Measurements from ENCODE around the gene NRN1L.
"Not testable (repeated sequence)": the region's sequence is repeated elsewhere in the genome, so short reads cannot be mapped to it uniquely, and the experiment has no call there.

NRN1L gene

DNA sequence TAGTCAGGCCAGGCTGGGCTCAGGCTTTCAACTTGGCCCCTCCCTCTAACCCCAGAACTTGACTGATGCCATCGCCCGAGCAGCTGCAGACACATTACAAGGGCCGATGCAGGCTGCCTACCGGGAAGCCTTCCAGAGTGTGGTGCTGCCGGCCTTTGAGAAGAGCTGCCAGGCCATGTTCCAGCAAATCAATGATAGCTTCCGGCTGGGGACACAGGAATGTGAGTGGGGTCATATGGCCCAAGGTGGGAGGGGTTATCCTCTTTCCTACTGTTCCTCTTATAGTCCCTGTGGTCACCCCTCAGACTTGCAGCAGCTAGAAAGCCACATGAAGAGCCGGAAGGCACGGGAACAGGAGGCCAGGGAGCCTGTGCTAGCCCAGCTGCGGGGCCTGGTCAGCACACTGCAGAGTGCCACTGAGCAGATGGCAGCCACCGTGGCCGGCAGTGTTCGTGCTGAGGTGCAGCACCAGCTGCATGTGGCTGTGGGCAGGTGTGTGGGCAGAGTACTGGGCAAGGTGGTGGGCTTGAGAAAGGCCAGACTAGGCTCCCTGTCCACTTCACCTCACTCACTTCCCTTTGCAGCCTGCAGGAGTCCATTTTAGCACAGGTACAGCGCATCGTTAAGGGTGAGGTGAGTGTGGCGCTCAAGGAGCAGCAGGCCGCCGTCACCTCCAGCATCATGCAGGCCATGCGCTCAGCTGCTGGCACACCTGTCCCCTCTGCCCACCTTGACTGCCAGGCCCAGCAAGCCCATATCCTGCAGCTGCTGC, 2.1 kb upstream of the NRN1L start:
- DNase-seq (ENCODE audit: low spot score) = no peak

DNA sequence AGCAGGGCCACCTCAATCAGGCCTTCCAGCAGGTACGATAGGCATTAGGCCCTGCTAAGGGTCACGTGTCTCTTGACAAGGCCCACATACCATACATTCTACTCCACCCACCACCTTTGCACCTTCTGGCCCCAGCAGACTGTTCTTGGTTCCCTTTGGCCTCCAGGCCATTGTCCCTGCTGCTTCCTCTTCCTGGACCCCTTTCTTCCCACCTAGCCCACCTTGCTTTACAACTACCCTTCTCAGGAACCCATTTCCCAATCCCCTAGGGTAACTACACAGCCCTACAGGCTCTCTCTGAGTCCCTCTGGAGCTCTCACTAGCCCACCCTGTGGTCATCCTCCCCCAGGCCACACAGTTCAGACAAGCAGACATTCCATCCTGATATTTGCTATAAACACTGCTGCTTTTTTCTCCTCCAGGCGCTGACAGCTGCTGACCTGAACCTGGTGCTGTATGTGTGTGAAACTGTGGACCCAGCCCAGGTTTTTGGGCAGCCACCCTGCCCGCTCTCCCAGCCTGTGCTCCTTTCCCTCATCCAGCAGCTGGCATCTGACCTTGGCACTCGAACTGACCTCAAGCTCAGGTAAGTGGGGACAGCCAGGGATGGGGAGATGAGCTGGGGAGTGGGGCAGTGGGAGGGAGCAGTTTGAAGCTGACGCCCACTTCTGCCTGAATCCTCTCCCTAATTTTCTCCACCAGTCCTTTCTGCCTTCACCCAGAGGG, 1.4 kb upstream of the NRN1L start:
- DNase-seq (ENCODE audit: low spot score) = no peak

DNA sequence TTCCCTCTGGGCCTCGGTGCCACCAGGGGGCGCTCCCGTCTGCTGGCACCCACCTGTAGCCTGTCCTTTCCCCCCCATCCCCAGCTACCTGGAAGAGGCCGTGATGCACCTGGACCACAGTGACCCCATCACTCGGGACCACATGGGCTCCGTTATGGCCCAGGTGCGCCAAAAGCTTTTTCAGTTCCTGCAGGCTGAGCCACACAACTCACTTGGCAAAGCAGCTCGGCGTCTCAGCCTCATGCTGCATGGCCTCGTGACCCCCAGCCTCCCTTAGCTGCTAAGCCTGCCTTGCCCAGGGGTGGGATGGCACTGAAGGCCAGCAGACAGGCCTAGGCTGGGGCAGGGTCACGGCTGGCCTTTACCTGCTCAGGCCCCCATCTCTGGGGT, 818 bp upstream of the NRN1L start:
- DNase-seq (ENCODE audit: low spot score) = peak; percentile 97

DNA sequence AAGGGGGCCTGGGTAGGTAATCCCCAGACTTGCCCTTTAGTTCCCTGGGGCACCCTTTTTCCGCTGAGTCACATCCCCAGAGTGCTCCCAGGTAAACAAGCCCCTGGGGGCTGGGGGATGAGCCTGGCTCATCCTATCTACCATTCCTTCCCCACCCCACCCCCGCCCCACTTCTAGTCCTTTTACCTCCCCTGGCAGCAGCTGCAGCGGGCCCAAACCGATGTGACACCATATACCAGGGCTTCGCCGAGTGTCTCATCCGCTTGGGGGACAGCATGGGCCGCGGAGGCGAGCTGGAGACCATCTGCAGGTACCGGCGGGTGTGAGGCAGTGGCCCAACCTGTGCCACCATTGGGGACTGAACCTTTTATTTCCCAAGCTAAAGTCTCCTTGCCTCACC, 860 bp downstream of the NRN1L start:
- no peak for DNase-seq (ENCODE audit: low spot score)

DNA sequence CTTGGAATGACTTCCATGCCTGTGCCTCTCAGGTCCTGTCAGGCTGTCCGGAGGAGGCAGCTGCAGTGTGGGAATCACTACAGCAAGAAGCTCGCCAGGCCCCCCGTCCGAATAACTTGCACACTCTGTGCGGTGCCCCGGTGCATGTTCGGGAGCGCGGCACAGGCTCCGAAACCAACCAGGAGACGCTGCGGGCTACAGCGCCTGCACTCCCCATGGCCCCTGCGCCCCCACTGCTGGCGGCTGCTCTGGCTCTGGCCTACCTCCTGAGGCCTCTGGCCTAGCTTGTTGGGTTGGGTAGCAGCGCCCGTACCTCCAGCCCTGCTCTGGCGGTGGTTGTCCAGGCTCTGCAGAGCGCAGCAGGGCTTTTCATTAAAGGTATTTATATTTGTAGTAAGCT, 1.3 kb downstream of the NRN1L start:
- DNase-seq (ENCODE audit: low spot score) = no peak

DNA sequence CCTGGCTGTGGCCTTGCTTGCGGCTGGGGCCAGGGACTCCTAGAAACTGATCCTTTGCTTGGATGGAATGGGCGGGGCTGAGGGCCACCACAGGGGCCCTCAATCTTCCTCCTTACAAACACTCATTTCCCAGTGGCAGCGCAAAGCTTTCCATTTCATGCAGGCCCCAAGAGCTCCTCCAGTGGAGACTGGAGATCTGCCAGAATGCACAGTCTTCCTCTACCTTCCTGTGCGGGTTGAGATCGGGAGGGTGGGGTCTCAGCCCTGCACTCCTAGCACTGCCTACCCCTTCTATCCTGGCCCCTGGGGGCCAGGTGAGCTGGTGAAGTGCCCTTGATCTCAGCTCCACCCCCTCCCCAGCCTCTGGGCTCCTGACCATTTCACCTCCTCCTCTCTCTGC, 1.7 kb downstream of the NRN1L start:
- no peak for DNase-seq (ENCODE audit: low spot score)

DNA sequence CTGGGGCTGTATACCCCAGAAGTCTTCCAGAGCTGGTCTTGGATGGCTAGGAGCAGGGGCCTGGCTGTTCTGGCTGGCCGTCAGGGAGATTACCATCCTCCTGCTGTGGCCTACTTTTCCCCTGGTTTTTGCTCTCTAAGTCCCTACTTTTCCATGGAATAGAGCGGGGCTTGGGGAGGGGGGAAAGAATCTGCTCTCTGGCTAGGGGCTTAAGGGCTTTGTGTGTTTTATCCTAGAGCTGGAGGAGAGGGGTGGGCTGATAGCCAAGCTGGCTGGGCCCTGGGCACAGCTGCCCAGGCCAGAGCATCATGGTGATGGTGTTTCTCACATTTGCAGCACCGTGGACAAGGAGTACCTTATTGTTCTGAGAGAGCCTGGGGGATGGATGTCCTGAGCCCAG, 3.6 kb downstream of the NRN1L start:
- DNase-seq (ENCODE audit: low spot score) = no peak

DNA sequence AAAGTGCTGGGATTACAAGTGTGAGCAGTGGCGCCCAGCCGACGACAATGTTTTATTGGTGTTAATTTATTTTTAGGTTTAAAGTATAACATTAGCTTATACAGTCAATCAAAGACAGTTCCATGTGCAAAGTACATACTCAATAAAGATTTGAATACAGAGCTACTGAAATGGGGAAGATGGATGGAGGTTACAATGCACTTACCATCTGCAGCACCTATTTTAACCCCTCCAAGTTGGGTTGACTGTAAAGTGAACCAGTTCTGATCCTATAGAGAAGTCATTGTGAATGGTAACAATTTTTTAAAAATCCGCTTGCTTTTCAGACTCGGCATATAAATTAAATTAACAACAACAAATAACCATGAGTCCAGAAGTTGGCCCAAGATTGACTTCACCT, 7.7 kb downstream of the NRN1L start:
- DNase-seq (ENCODE audit: low spot score) = no peak

DNA sequence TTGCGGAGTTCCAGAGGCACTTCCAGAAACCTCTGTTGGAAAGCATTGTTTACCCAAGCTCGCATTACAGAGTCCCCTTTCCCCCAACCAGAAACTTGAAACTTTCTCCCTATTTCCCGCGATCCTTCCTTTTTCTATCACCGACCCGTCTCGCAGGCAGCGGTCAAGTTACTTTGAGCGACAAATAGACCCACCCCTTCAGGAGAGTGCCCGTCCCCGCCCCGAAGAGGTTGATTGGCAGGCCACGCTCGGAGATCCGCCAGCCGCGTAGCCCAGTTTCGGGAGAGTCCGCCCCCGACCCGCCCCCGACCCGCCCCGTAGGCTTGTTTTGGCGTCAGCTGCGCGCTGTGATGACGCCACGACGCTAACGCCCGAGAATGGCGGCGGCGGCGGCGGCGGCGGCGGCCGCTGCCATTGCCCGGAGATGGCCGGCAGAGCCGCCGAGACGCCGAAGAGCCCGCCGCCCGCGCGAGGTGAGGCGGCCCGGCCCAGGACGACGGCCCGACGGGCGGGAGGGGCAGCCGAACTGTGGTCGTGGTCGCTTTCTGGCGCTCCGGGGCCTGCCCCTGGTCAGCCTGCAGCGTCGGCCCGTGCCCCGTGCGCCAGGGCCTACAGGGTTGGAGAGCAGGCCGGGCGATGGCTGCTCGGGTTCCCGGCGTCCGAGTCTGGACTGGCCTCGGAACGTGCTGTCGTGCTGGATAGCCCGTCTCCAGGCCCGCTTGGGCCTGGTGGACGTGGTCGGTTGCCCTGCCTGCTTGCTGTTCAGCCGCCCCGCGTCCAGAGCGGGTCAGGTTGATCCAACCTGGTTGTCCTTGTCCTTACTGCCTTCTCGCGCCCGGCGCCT, 8.4 kb downstream of the NRN1L start, which contains the start of gene PSKH1:
PSKH1 (plus strand) TSS at position 356 of the 844 bp plus-strand sequence. CDS start 15,496 bp downstream, outside the sequence.
- DNase-seq (ENCODE audit: low spot score) = peak; percentile 99

DNA sequence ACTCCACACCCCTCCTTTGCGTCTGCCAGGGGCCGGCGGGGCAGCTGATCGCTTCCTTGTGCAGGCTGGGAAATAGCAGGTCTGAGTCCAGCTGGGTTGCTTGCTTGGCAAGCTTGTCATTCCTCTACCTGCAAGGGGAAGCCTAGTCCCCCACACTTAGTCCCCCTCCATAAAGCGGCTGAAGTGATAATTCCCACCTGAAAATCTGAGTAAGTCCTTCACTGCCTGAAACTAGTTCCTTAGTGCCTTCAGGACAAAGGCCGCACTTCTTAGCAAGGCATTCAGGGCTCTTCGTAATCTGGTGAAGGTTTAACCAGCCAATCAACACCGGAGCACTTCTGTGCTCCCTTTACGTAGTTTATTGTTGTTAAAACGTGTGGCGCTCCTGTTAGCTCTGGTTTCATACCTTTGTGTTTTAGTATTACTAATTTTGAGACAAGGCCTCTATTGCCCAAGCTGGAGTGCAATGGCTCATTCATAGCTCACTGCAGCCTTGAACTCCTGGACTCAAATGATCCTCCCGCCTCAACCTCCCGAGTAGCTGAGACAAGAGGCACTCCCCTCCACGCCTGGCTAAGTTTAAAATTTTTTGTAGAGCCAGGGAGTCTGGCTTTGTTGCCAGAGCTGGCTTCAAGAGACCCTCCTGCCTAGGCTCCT, 9.2 kb downstream of the NRN1L start:
- peak; percentile 51 for DNase-seq (ENCODE audit: low spot score)

DNA sequence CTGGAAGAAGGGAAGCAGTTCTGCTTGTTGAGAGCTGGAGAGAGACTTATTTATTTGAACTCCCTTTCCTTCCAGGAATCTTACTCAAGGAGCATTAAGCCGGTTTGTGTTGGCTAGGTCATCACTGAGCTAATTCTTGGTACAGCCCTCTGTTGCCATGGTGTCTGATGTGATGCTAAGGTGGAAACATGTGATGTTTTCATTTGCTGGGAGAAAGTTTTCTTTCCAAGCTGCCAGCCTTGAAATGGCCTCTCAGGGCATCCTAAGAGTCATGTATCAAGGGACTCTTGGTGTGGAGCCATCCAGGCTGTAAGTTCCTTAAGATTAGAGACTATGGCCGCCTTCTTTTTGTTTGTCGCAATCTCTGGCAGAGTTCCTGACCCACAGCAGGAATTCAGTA, 12.5 kb downstream of the NRN1L start:
- DNase-seq (ENCODE audit: low spot score) = no peak

DNA sequence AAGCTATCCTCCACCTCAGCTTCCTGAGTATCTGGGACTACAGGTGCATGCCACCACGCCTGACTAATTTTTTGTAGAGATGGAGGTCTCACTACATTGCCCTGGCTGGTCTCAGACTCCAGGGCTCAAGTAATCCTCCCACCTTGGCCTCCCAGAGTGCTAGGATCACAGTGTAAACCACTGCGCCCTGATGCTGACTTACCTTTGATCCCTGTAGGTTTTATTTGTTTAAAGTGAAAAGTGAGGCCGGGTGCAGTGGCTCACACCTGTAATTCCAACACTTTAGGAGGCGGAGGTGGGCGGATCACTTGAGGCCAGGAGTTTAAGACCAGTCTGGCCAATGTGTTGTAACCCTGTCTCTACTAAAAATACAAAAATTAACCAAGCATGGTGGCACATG, 17.0 kb downstream of the NRN1L start:
- DNase-seq (ENCODE audit: low spot score) = no peak

DNA sequence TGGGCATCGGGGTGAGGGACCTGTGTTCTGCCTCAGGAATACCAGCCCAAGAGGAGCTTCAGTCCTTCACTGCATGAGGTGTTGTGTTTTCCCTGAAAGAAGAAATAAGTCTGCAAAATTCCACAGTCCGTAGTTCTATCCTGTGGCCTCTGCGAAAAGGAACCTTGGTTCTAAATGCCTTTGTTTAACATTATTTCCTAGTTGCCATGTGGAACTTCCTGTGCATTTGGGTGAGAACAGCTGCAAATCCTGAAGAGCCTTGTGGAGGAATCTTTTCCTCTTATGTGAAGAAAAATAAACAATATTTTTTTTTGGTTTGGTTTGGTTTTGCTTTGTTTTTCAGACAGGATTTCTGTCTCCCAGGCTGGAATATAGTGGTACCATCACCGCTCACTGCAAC, 18.1 kb downstream of the NRN1L start:
- no peak for DNase-seq (ENCODE audit: low spot score)

DNA sequence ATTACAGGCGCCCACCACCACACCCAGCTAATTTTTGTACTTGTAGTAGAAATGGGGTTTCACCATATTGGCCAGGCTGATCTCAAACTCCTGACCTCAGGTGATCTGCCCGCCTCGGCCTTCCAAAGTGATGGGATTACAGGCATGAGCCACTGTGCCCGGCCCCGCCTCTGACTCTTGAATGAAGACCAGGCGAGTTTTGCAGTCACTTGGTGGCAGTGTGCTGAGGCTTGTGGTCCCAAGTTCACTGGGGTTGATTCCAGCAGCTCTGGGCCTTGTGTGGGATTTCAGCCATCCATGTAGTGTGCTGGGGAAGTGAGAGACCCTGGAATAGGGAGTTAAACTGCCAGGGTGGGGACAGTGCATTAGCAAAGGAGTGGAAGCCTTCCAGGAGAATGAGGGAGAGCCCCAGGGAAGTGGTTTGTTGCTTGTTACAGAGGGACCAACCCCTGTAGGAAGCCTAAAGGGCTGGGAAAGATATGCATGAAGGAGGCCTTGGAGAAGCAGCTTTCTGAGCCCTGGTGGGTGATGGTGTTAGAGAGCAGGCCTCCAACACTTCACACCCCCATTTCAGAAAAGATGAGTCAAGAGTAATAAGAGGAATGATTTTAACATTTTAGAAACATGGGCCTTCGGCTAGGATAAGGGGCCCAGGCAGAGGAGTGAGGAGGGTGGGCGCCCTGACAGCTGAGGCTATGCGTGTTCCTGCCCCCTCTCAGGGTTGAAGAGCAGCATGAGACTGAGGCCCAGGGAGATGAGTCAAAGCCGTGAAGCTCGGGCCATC, 22.9 kb downstream of the NRN1L start:
- no peak for DNase-seq (ENCODE audit: low spot score)

DNA sequence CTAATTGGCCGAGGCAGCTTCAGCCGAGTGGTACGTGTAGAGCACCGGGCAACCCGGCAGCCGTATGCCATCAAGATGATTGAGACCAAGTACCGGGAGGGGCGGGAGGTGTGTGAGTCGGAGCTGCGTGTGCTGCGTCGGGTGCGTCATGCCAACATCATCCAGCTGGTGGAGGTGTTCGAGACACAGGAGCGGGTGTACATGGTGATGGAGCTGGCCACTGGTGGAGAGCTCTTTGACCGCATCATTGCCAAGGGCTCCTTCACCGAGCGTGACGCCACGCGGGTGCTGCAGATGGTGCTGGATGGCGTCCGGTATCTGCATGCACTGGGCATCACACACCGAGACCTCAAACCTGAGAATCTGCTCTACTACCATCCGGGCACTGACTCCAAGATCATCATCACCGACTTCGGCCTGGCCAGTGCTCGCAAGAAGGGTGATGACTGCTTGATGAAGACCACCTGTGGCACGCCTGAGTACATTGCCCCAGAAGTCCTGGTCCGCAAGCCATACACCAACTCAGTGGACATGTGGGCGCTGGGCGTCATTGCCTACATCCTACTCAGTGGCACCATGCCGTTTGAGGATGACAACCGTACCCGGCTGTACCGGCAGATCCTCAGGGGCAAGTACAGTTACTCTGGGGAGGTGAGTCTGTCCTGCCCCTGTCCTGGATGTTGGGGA, 24.5 kb downstream of the NRN1L start:
- no peak for DNase-seq (ENCODE audit: low spot score)

DNA sequence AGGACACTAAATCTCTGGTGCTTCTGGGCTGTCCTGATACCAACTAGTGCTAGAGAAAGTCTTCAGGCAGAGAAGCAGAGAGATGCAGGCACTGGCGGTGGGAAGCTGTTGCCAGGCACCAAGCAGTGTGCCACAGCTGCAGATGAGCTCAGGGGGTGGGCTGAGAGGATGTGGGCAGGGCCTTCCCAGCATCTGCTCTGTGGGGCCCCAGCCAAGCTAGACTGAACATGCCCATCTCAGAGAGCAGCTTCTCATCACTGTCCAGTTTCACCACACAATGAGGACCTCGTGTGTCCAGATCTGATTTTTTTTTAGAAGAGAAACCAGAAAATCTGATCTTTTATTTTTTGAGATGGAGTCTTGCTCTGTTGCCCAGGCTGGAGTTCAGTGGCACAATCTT, 25.5 kb downstream of the NRN1L start:
- no peak for DNase-seq (ENCODE audit: low spot score)

DNA sequence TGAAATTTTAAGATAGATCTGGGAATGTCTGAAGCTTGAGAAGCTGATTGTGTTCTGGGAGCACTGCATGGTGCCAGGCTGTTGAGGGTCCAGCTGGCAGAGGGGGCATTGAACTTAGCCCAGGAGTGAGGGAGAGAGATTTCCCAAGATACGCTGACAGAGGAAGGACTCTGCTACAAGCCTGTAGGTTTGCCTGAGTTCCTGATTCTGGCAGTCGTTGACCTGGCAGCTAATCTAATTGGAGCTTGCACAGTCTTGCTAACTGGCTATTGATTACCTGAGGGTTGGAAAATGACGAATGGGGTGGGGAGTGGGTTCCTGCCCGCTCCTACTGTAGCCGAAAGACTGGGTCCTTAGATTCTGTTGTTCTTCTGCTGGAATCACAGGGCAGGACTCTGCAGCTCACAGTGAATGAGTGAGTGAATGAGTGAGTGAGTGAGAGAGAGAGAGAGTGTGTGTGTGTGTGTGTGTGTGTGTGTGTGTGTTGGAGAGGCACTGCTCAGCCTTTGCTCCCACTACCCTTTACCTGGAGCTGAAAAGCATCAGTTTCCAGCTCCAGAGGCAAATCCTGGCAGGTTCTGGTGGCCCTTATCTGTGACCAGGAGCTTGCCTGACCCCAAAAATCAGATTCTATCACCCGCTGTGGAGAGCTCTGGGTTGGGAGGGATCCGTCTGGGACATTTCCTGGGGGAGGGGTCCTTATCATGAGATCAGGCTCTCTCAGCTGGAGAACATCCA, 30.2 kb downstream of the NRN1L start:
- no peak for DNase-seq (ENCODE audit: low spot score)

DNA sequence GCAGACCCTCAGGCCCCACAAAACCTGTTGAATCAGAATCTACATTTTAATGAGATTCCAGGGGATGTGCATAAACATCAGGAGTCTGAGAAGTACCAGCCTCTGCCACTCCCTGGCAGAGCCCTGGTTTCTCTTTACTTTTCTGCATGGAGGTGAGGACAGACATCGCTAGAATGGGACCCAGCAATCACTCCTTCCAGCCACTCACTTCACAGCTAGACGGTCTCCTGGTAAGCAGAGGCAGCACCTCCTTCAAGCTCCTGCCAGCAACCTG, 30.7 kb downstream of the NRN1L start:
- not testable (repeated sequence) for DNase-seq (ENCODE audit: low spot score)

DNA sequence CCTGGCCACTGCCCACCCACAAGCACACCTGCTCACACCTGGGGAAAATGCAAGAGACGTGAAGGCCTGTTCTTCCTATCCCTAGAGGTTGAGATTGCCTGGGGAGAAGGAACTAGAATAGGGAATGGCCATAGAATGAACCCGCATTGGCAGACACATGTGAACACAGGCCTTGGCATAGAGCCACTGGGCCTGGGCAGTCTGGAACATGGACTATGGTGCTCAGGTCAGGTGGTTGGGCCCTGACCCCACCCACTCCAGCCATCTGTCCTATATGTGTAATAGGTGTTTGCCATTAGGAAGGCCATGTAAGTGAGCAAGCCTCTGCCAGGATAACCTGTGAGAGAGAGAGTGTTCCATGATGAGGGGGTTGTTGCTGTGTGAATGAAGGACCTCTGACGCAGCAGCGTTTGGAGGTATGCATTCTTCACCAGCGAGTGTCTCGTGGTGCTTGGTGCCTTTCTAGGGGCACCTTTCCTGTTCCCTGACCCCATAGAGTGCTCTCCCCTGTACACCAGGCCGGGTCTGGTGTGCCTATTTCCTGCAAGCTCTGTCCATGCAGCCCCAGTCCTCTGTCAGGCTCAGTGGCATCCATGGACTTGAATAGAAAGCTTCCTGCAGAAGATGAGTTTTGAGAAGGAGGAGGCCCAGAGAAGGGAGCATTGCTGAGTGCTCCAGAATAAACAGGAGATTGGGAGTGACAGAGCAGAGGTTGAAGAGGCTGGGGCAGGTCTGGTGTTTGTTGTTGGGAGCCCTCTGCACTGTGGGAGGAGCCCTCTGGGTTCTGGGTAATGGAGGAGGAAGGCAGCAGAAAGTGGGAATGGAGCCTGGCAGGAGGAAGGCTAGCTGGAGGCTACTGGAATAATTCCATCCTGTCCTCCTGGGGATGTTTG, 31.4 kb downstream of the NRN1L start:
- DNase-seq (ENCODE audit: low spot score) = no peak

Data from HuH-7.5 (cell line).